K562 (cell line): ENCODE measurements around the gene RDH13. TPM values are rescaled to one million over a fixed set of nuclear protein-coding genes. Genes with fewer than 3 reads are reported as not detected.

ENCODE experiments used
- ATAC-seq: fragments of 200-7000 bp; cut with Tn5 transposase; 3 replicates; pipeline ENCODE4 v1.9.1; 2020; ENCODE audit warnings: moderate library complexity
- BruUV-seq: library from RNA; stranded (reverse); fragments of 400-500 nt; replicated peaks from 2 replicates; lab custom pipeline; 2021; lab: Mats Ljungman, UMichigan
- CTCF ChIA-PET: fragments of 300-600 bp; formaldehyde crosslinking; extraction: SDS; loops from one replicate; lab custom pipeline; 2021; ENCODE audit warnings: low intra/inter-chr PET ratio; lab: Yijun Ruan, JAX
- POLR2A ChIA-PET: fragments of 300-600, 350-650 bp; sonication (Branson Sonifier 250); formaldehyde crosslinking; extraction: SDS; loops from one replicate; lab custom pipeline; 2021; ENCODE audit warnings: antibody characterized with exemption, inconsistent platforms; lab: Yijun Ruan, JAX
- DNase-seq, 4 experiments: peaks; one replicate each; pipeline versions ENCODE4 v3.0.0 to v3.0.0-alpha.2; 2011 to 2018; ENCODE audit warnings: low spot score in 3 of 4, mixed read lengths in 3 of 4; ENCODE audit errors: extremely low read depth in 1 of 4
- FAIRE-seq: peaks from 2 replicates; lab custom pipeline; 2011; peaks lifted over from hg19 to GRCh38; lab: Jason Lieb, UNC
- H2AFZ ChIP-seq: 2 replicates; pipeline ENCODE4 v1.6.0; 2011; ENCODE audit warnings: low read depth, low read length, control low read depth, inconsistent platforms
- H3K27ac ChIP-seq: fragments of 200-600 bp; 3 replicates; pipeline ENCODE4 v1.8.0; 2011; ENCODE audit warnings: low read depth, mild to moderate bottlenecking, control low read depth, inconsistent platforms, low read length, moderate library complexity, mixed read lengths; ENCODE audit errors: extremely low read depth
- H3K27me3 ChIP-seq, 2 experiments: fragments of 300-600 bp in 1 of 2; 2 replicates in 1 of 2; 3 replicates in 1 of 2; pipeline versions ENCODE4 v1.6.0 to v1.8.0; 2011; ENCODE audit warnings: inconsistent platforms in 2 of 2, low read length in 2 of 2, mild to moderate bottlenecking in 1 of 2, mixed read lengths in 1 of 2, moderate library complexity in 1 of 2; ENCODE audit not compliant: control insufficient read depth in 2 of 2, insufficient read depth in 2 of 2
- H3K36me3 ChIP-seq: fragments of 300-600 bp; 3 replicates; pipeline ENCODE4 v1.8.0; 2011; ENCODE audit warnings: mild to moderate bottlenecking, low read length, inconsistent platforms; ENCODE audit not compliant: control insufficient read depth, insufficient read depth
- H3K4me1 ChIP-seq, 2 experiments: fragments of 200-600 bp in 1 of 2; replicated peaks in 1 of 2; 2 replicates in 1 of 2; 3 replicates in 1 of 2; pipeline versions ENCODE4 v1.5.1 to v1.8.0; 2011; ENCODE audit warnings: inconsistent platforms in 2 of 2, low read length in 2 of 2, mild to moderate bottlenecking in 1 of 2, mixed read lengths in 1 of 2, moderate library complexity in 1 of 2; ENCODE audit not compliant: control insufficient read depth in 2 of 2, insufficient read depth in 2 of 2
- H3K4me2 ChIP-seq: 2 replicates; pipeline ENCODE4 v1.6.1; 2011; ENCODE audit warnings: low read length, control low read depth, inconsistent platforms, mixed read lengths; ENCODE audit not compliant: insufficient read depth
- H3K4me3 ChIP-seq: fragments of 200-600 bp; sonication (generic), shearing (Covaris generic); 2 replicates; pipeline ENCODE4 v1.5.1; 2016; ENCODE audit warnings: control low read depth, inconsistent platforms
- H3K79me2 ChIP-seq: fragments of 200-600 bp; 3 replicates; pipeline ENCODE4 v1.8.0; 2011; ENCODE audit warnings: low read length, inconsistent platforms; ENCODE audit not compliant: control insufficient read depth, insufficient read depth
- H3K9ac ChIP-seq, 2 experiments: 2 replicates each; pipeline versions ENCODE4 v1.6.0 to v1.6.1; 2011; ENCODE audit warnings: low read depth in 2 of 2, low read length in 2 of 2, control low read depth in 1 of 2, inconsistent platforms in 1 of 2, mild to moderate bottlenecking in 1 of 2, mixed read lengths in 1 of 2; ENCODE audit not compliant: insufficient read depth in 1 of 2
- H3K9me1 ChIP-seq: one replicate; pipeline ENCODE4 v1.6.0; 2011; ENCODE audit warnings: inconsistent platforms, mild to moderate bottlenecking, low read length, moderate library complexity; ENCODE audit not compliant: control insufficient read depth, insufficient read depth
- H3K9me3 ChIP-seq: replicated peaks from 2 replicates; pipeline ENCODE4 v1.5.1; 2011; ENCODE audit warnings: low read depth, low read length, inconsistent platforms; ENCODE audit not compliant: control insufficient read depth, insufficient read depth
- H4K20me1 ChIP-seq: replicated peaks from 2 replicates; pipeline ENCODE4 v1.6.1; 2011; ENCODE audit warnings: low read length, inconsistent platforms, mixed read lengths; ENCODE audit not compliant: control insufficient read depth, insufficient read depth
- POLR2G ChIP-seq: fragments of 200-400 bp; formaldehyde crosslinking; IDR thresholded peaks from 2 replicates; pipeline ENCODE4 v1.6.1; 2017; ENCODE audit warnings: low read depth, mild to moderate bottlenecking, antibody characterized with exemption, low read length, moderate library complexity
- WGBS: fragments of 100-300 bp; shearing (Covaris generic); methylation state at CpG from one replicate; pipeline ENCODE4 v1.1.6; 2016; ENCODE audit warnings: low coverage, mixed read lengths; ENCODE audit not compliant: insufficient coverage; ENCODE audit errors: missing lambda C conversion rate; 5-methylcytosine and 5-hydroxymethylcytosine counted together
- in situ Hi-C: fragments of 300-500 bp; cut with MboI; formaldehyde crosslinking; loops from 4 replicates; pipeline ENCODE4 v1.15.0; 2018; ENCODE audit warnings: inconsistent platforms, mixed read lengths
- intact Hi-C: fragments of 100-400 bp; cut with micrococcal nuclease; formaldehyde crosslinking; loops from 2 replicates; pipeline ENCODE4 v1.14.2; 2022
- polyA plus RNA-seq, 8 experiments: library from polyadenylated mRNA; depleted of rRNA in 4 of 8; stranded (reverse) in 5 of 8; unstranded in 3 of 8; fragments of >200 nt; fragmentation: Nextera tagmentation in 2 of 8; fragmentation: Illumina TruSeq in 1 of 8; extraction: Ambion mirVana in 2 of 8; extraction: Trizol in 1 of 8; gene quantifications; 2 replicates each; pipeline versions ENCODE4 v1.2.1 to v1.2.3, GENCODE V29; 2011 to 2014; ENCODE audit warnings: inconsistent platforms in 1 of 8, missing spikeins in 1 of 8
- total RNA-seq, 7 experiments: library from RNA; depleted of rRNA in 6 of 7; stranded (reverse); fragments of >200 nt in 6 of 7; fragmentation: Illumina TruSeq in 2 of 7; extraction: Trizol in 2 of 7; gene quantifications; 2 replicates each; pipeline versions ENCODE4 v1.2.1 to v1.2.3, GENCODE V29; 2011 to 2021; ENCODE audit warnings: low replicate concordance in 1 of 7
- TF ChIP-seq, protein P1 (sequence below), 2 experiments: fragments of 450-650 bp in 1 of 2; IDR thresholded peaks; 2 replicates each; pipeline ENCODE4 v1.6.1; 2011 to 2017; ENCODE audit warnings: low read depth in 2 of 2, antibody characterized with exemption in 1 of 2, borderline replicate concordance in 1 of 2, low read length in 1 of 2, mild to moderate bottlenecking in 1 of 2, mixed read lengths in 1 of 2; ENCODE audit not compliant: control insufficient read depth in 1 of 2

RDH13 gene
- total and polyA plus RNA-seq, 9 of the 15 experiments (the other 6 are each of a cell fraction or from before 2014, with no cell fraction given), result 7.5 to 70.3 (median 39.5) TPM

DNA sequence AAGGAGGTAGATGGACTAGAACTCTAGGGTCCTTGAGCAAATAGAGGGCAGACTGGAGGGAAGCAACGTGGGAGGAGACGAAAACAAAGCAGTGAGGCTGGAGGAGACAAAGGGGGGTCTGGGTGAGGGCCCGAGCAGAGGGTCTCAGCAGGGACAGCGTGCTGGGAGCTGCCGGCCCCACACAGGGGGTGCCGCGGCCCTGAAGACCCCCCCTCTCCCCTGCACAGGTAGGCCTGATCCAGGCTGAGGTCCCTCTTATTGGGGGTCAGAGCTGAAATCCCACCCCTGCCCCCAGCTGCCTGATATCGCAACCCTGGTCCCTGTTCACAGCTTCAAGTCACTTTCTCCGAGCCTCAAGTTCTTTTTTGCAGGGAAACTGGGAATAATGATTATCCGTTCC is 21.5 kb upstream of the RDH13 start:
- H3K9me1 ChIP-seq, result no peaks in the 10 kb centered on the region
- H2AFZ ChIP-seq, result no peak overlapping the region
- in situ Hi-C loops, result no loop called here
- no peak overlapping the region for H3K27ac ChIP-seq
- ATAC-seq (no peak), FAIRE-seq (no peak), DNase-seq (no peak)
- H3K27me3 ChIP-seq, result no peaks in the 10 kb centered on the region
- H3K79me2 ChIP-seq, result peaks cover 7% of the 10 kb centered on the region; the same call in 2 of the 3 replicates
- WGBS, result 67% methylated on average over 10 of the region's 10 CpGs
- POLR2A ChIA-PET, result interaction anchor here (0.6 to 0.9 kb wide), 4 partner anchors 10 to 515 kb away, joined by 3 read pairs; partner anchors contain the start of genes FIZ1 and PPP1R12C
- peaks cover 4% of the 10 kb centered on the region; the same call in 1 of the 2 replicates for H4K20me1 ChIP-seq
- no peak overlapping the region for H3K4me2 ChIP-seq
- H3K4me3 ChIP-seq, result no peak overlapping the region
- TF ChIP-seq POLR2G, result peak; percentile 44; the same call in 1 of the 2 replicates
- TF ChIP-seq, protein P1, sequence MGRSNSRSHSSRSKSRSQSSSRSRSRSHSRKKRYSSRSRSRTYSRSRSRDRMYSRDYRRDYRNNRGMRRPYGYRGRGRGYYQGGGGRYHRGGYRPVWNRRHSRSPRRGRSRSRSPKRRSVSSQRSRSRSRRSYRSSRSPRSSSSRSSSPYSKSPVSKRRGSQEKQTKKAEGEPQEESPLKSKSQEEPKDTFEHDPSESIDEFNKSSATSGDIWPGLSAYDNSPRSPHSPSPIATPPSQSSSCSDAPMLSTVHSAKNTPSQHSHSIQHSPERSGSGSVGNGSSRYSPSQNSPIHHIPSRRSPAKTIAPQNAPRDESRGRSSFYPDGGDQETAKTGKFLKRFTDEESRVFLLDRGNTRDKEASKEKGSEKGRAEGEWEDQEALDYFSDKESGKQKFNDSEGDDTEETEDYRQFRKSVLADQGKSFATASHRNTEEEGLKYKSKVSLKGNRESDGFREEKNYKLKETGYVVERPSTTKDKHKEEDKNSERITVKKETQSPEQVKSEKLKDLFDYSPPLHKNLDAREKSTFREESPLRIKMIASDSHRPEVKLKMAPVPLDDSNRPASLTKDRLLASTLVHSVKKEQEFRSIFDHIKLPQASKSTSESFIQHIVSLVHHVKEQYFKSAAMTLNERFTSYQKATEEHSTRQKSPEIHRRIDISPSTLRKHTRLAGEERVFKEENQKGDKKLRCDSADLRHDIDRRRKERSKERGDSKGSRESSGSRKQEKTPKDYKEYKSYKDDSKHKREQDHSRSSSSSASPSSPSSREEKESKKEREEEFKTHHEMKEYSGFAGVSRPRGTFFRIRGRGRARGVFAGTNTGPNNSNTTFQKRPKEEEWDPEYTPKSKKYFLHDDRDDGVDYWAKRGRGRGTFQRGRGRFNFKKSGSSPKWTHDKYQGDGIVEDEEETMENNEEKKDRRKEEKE (IDR thresholded peaks at IDR 0.05; ENCODE audit: borderline replicate concordance in 1 of 2, control insufficient read depth in 1 of 2, low read depth in 2 of 2, low read length in 1 of 2), result no peak
- H3K36me3 ChIP-seq, result peaks cover 19% of the 10 kb centered on the region; the same call in 1 of the 3 replicates
- H3K9me3 ChIP-seq, result no peaks in the 10 kb centered on the region
- no peak overlapping the region for H3K9ac ChIP-seq
- peaks cover 0 to 71% of the 10 kb centered on the region in 2 experiments; a peak in 3 of 5 replicates for H3K4me1 ChIP-seq
- BruUV-seq, result no TSS peak
- intact Hi-C loops, result loop anchor here (10.0 kb wide), 1 partner anchor 330 kb away; no protein-coding TSS in a partner anchor
- CTCF ChIA-PET, result no interaction called here
